Tibial nerve (tissue), 4 donors: ENCODE results near the gene COL4A1.

Source experiments
- EP300 ChIP-seq, 2 donors: sonication (generic); formaldehyde crosslinking; IDR thresholded peaks; one replicate each; pipeline ENCODE4 v1.6.1; 2017; ENCODE audit warnings: antibody characterized with exemption in 2 of 2, mild to moderate bottlenecking in 1 of 2
- POLR2A ChIP-seq, 2 donors: fragments of 450-650 bp; IDR thresholded peaks; one replicate each; pipeline ENCODE4 v1.6.1; 2017; ENCODE audit warnings: antibody characterized with exemption in 2 of 2, mild to moderate bottlenecking in 2 of 2, moderate library complexity in 2 of 2
- TF ChIP-seq, protein P1 (sequence below), 5 experiments: fragments of 200-600 bp in 3 of 5; fragments of 450-650 bp in 2 of 5; sonication (generic) in 3 of 5; IDR thresholded peaks; one replicate each; pipeline ENCODE4 v1.5.1; 2016 to 2019; ENCODE audit warnings: antibody characterized with exemption in 5 of 5, mild to moderate bottlenecking in 3 of 5, moderate library complexity in 2 of 5

- TF ChIP-seq, protein P1, sequence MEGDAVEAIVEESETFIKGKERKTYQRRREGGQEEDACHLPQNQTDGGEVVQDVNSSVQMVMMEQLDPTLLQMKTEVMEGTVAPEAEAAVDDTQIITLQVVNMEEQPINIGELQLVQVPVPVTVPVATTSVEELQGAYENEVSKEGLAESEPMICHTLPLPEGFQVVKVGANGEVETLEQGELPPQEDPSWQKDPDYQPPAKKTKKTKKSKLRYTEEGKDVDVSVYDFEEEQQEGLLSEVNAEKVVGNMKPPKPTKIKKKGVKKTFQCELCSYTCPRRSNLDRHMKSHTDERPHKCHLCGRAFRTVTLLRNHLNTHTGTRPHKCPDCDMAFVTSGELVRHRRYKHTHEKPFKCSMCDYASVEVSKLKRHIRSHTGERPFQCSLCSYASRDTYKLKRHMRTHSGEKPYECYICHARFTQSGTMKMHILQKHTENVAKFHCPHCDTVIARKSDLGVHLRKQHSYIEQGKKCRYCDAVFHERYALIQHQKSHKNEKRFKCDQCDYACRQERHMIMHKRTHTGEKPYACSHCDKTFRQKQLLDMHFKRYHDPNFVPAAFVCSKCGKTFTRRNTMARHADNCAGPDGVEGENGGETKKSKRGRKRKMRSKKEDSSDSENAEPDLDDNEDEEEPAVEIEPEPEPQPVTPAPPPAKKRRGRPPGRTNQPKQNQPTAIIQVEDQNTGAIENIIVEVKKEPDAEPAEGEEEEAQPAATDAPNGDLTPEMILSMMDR (IDR thresholded peaks at IDR 0.05), result no peak
- no peak for TF ChIP-seq POLR2A (IDR thresholded peaks at IDR 0.05)
- no peak for TF ChIP-seq EP300 (IDR thresholded peaks at IDR 0.05)
These were observed 36.4 kb upstream of the COL4A1 start for GRCh38 chr13:110343241-110343865.
